ENCODE results near the gene CRCP.
"Not testable (repeated sequence)": the region's sequence is repeated elsewhere in the genome, so short reads cannot be mapped to it uniquely, and the experiment has no call there.

CRCP gene

DNA sequence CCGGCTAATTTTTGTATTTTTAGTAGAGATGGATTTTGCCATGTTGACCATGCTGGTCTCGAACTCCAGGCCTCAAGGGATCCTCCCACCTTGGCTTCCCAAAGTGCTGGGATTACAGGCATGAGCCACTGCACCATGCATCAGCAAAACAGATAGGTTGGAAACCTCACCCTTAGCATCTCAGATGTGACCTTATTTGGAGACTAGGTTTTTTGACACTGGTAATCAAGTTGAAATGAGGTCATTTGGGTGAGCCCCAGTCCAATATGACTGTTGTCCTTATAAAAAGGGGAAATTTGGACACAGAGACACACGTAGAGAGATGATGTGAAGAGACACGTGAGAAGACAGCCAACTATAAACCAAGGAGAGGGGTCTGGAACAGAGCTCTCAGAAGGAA, 48.0 kb downstream of the CRCP start:
- no peak for DNase-seq

DNA sequence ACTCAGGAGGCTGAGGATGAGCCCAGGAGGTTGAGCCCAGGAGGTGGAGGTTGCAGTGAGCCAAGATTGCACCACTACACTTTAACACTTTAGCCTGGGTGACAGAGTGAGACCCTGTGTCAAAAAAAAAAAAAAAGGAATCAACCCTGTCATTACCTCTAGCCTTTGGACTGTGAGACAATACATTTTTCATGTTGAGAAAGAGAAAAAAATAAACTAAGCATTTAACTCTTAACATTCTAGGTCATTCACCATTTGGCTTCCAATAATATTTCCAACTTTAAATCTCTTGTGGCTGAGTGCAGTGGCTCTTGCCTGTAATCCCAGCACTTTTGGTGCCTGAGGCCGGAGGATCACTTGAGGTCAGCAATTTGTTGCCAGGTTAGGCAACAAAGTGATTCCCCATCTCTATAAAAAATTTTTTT, 48.6 kb downstream of the CRCP start:
- DNase-seq: no peak

DNA sequence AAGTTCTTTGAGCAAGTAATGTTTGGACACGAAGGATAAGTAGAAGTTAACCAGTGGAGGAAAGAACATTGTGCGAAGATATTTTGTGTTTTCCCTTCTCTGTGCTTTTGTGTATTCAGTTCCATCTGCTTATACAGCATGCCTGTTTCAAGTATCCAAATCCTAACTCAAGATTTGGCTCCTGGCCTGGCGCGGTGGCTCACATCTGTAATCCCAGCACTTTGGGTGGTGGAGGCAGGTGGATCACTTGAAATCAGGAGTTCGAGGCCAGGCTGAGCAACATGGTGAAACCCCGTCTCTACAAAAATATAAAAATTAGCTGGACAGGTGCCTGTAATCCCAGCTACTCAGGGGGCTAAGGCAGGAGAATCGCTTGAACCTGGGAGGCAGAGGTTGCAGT, 49.7 kb downstream of the CRCP start:
- no peak for DNase-seq

DNA sequence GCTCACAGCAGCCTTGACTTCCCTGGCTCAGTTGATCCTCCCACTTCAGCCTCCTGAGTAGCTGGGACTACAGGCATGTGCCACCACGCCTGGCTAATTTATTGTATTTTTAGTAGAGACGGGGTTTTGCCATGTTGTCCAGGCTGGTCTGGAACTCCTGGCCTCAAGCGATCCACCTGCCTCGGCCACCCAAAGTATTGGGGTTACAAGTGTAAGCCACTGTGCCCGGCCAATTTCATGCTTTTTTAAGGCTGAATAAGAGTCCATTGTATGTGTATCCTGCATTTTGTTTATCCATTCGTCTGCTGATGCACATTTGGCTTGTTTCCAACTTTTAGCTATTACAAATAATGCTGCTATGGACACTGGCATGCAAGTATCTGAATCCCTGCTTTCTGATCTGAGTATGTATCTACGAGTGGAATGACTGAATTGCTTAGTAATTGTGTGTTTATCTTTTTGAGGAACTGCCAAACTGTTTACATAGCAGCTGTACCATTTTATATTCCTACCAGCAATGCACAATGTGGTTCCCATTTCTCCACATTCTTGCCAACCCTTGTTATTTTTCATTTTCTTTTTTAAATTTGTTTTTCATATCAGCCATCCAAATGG, 53.2 kb downstream of the CRCP start:
- DNase-seq: peak; percentile 1

DNA sequence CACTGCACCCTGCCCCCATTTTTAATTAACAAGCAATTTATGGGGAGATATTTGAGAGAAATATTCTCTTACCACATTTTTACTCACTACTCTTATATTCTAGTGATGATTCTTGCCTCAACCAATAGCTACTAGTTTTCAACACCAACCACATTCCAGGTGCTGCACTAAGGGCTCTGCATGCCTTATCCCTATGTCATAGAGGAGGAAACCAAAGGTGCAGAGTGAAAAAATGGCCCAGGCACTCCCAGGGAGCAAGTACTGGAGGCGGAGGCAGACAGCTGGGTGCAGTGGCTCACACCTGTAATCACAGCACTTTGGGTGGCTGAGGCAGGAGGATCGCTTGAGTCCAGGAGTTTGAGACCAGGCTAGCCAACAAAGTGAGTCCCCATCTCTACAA, 55.0 kb downstream of the CRCP start:
- no peak for DNase-seq

DNA sequence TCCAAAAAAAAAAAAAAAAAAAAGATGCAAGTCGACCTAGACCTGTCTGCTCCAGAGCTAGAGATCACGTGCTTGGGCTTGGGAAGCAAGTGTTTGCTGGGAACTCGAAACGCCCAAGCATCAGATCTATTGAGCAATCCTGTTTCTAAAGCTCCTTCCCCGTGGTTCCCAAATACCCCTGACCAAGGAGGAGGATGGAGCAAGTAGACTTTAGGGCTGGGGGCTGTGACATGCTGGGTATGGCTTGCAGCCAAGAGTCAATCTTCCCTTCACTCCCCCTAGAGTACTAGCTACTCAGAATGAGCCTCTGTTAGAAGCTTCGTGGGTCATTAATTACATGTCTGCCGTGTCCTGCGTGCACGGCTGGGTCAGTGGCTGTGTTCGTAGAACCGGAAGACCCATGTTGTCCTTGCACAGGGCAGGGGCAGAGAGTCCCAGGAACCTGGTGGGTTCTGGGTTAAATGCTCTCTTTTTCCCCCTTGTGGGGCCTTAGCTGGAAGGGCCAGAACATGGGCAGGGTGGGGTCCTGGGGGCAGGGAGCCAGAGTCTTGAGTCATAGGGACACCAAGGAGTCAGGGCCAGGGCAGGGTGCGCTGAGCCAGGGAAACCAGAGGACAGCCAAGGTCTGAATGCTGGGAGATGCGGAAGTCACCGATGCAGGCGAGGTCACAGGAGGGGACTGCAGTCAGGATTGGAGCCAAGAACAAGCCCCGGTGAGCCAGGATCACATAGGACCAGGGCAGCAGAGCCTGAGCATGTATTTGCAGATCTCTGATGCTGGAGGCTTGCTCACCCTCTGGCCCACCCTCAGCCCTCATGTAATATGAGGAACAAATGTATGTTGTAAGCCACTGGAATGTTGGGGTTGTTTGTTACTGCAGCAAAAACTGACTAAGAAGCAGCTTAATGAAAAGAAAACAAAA, 55.9 kb downstream of the CRCP start:
- DNase-seq: no peak

DNA sequence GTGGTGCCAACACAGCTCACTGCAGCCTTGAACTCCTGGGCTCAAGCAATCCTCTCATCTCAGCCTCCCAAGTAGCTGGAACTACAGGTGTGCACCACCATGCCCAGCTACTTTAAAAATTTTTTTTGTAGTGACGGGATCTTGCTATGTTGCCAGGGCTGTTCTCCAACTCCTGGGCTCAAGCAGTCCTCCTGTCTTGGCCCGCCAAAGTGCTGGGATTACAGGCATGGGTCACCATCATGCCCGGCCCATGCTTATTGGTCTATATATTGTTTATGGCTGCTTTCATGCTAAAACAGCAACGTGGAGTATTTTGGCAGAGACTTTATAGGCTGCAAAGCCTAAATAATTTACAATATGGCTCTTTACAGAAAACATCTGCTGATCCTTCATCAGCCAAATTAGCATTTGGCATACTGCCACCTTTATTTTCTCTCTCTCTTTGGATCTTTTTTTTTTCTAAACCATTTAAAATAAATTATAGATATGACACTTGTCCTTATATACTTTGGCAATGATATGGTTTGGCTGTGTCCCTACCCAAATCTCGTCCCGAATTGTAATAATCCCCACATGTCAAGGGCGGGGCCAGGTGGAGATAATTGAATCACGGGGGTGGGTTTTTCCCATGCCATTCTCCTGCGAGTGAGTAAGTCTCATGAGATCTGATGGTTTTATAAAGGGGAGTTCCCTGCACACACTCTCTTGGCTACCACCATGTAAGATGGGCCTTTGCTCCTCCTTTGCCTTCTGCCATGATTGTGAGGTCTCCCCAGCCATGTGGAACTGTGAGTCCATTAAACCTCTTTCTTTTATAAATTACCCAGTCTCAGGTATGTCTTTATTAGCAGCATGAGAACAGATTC, 58.1 kb downstream of the CRCP start:
- DNase-seq: not testable (repeated sequence)

DNA sequence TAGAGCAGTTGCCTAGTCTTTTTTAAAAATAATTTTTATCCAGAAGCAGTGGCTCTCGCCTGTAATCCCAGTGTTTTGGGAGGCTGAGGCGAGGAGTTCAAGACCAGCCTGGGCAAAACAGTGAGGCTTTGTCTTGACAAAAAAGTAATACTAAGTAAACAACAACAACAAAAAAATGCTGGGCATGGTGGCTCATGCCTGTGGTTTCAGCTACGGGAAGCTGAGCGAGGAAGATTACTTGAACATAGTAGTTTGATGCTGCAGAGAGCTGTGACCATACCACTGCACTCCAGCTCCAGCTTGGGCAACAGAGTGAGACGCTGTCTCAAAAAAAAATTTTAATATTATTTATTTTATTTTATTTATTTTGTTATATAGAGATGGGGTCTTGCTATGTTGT, 59.2 kb downstream of the CRCP start:
- DNase-seq: no peak

DNA sequence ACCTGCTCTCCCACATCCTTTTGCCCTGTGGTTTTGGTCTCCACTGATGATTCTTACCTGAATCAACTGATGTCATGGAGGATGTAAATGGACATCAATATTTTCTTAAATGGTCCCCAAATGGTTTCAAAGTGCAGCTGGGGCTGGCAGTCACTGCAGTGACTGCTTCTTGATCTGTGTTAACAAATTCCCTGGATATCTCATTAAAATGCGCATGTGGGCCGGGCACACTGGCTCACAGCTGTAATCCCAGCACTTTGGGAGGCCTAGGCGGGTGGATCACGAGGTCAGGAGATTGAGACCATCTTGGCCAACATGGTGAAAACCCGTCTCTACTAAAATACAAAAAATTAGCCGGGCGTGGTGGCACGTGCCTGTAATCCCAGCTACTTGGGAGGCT, 60.4 kb downstream of the CRCP start:
- DNase-seq: not testable (repeated sequence)

DNA sequence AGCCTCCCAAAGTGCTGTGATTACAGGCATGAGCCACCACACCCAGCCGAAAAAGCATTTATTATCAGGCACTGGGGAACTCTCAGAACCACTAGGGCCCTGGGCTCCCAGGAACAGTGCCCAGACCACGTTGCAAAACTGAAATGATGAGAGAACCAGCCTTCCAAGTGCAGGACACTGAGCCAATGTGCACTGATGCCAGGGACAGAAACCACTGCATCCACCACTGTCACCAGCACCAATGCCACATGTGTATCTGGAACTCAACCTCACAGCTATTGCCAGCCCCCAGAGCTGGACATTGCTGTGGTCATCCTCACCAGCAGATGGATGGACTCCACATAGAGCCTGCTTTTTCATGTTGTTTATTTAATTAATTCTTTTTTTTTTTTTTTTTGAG, 62.3 kb downstream of the CRCP start:
- DNase-seq: no peak

DNA sequence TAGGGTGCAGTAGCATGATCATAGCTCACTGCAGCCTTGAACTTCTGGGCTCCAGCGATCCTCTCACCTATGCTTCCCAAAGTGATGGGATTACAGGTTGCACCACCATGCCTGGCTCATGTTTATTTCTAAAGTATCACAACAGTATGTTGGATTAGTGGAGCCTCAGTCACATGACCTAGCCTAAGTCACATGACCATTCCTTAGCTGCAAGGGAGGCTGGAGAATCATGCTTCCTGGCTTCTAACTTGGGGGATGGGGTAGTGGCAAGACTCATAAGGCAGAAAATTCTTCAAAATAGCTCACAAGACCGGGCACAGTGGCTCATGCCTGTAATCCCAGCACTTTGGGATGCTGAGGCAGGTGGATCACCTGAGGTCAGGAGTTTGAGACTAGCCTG, 63.6 kb downstream of the CRCP start:
- DNase-seq: no peak

DNA sequence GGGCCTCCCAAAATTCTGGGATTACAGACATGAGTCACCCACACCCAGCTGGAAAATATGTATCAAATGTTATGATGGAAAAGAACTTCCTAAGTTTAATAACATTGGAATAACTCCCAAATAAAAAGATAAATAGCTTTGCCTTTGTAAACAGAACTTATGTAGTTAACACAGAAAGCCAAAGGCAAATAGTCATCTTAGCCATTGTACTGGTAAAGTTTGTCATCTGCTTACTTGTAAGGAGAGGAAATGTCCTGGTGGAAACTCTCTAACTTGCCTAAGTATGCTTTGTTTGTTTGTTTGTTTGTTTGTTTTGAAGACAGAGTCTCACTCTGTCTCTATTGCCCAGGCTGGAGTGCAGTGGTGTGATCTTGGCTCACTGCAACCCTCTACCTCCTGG, 66.7 kb downstream of the CRCP start:
- DNase-seq: no peak

DNA sequence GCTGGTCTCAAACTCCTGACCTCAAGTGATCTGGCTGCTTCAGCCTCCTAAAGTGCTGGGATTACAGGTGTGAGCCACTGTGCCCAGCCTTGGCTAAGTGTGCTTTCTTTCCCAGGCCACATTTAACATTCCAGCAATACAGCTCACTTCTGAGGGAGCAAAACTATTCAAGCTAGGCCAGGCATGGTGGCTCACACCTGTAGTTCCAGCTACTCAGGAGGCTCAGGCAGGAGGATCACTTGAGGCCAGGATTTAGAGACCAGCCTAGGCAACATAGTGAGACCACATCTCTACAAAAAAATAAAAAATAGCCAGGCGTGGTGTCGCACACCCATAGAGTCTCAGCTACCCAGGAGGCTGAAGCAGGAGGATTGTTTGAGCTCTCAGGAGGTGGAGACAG, 67.2 kb downstream of the CRCP start:
- no peak for DNase-seq

DNA sequence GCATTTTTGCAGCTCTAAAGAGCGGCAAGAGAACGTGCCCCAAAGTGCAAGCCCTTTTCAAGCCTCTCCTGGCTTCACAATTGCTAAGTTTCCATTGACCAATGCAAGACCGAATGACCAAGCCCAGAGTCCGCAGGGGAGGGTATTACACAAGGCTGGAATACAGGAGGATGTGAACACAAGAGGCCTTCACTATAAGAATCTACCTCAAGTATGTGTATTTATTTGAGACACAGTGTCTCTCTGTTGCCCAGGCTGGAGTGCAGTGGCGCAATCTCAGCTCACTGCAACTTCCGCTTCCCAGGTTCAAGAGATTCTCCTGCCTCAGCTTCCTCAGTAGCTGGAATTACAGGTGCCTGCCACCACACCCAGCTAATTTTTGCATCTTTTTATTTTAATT, 68.3 kb downstream of the CRCP start:
- no peak for DNase-seq

DNA sequence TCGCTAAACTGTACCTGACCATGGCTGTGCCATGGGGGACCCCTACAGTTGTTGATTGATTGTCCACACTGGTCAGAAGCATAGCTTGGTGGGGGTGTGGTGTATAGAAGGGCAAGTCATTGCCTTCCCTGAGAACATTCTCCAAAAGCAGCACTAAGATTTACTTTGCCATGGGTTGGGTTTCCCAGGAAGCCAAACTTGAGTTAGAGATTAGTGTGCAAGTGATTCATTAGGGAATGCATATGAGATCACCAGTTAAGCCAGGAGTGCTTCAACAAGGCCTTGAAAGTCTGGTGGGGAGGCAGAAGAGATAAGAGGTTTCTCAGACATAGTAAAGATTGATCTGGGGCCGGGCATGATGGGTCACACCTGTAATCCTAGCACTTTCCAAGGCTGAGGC, 69.1 kb downstream of the CRCP start:
- DNase-seq: no peak

DNA sequence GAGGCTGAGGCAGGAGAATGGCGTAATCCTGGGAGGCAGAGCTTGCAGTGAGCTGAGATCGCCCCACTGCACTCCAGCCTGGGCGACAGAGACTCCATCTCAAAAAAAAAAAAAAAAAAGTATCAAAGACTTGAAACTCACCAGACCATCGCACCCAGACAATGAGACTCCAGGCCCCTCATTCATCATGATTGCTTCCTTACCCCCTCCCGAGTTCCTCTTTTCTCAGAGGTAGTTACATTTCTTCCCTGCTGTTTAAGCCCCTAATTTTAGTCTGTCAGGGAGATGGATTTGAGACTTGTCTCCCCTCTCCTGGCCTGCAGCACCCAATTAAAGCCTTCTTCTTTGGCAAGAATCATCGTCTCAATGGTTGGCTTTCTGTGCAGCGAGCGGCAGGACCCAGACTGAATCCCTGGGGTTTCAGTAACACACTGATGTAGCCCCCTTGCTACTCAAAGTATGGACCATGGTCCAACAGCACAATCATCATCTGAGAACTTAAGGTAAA, 71.1 kb downstream of the CRCP start:
- no peak for DNase-seq

DNA sequence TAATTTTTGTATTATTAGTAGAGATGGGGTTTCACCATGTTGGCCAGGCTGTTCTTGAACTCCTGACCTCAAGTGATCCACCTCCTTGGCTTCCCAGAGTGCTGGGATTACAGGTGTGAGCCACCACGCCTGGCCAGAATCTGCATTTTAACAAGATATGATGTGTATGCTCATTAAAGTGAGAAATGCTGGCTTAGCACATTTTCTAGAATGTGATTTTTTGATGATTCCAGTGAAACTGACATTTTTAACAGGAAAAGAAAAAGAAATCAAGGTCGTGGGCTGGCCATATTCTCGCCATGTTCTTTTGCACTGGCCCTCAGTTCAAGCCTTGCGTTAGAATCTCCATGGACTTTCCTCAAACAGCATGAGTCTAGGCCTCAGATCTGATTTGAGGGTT, 72.3 kb downstream of the CRCP start:
- DNase-seq: no peak

DNA sequence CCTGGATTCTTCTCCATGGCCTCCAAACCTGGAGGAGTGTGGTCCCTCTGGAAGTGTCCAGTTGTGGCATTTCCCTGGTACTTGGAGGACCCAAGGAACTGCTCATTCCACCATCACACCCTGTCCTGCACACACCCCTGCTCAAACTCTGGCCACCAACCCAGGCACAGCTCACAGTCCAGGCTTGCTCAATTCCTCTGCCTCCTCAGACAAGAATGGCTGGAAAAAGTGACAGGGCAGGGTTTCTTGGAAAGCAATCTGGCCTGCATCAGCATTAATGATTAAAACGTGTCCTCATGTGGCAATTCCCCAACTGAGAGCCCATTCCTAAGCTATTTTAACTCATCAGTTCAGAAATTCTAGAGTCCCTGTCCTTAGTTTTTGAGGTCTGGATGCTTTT, 73.3 kb downstream of the CRCP start:
- DNase-seq: no peak

DNA sequence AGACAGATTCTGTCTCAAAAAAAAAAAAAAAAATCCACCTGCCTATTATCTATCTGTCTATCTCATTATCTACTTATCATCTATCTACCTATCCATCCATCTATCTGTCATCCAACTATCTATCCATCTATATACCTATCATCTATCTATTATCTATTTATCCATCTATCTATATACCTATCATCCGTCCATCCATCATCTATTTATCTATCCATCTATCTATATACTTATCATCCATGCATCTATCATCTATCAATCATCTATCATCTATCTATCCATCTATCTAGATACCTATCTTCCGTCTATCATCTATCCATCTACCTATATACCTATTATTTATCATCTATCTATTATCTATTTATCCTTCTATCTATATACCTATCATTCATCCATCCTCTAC, 74.0 kb downstream of the CRCP start:
- DNase-seq: no peak

DNA sequence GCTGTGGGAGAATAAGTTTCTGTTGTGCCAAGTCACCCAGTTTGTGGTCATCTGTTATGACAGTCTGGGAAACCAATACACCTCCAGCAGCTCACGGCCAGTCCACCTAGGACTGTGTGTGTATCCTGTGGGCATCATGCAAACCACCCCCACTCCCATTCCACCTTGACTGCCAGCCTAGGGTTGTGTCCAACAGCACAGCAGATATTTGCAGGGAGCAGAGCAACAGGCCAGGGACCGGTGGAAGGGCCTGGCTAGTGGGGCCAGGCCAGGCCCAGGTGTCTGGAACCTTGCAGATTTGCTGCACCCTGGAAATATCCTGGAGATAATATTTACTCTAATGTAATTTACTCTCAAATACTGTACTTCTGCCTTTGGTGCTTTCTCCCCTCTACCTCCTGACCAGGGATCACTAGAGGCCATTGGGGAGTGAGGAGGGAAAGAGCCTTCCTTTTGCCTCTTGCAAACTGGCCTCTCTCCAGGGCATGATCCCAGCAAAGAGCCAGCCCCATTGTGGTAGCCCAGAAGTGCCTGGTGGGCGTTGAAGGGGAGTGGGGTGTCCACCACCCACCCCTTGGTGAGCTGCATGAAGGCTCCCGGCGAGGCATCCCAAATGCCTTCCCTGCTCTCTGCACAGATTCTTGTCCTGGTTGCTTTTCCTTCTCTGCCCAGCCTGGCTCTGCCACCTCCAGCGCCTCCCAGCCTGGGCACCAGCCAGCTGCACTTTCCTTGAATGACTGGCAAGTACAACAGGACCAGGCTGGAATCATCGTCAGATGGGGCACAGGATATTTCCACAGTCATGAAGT, 75.3 kb downstream of the CRCP start:
- DNase-seq: no peak

DNA sequence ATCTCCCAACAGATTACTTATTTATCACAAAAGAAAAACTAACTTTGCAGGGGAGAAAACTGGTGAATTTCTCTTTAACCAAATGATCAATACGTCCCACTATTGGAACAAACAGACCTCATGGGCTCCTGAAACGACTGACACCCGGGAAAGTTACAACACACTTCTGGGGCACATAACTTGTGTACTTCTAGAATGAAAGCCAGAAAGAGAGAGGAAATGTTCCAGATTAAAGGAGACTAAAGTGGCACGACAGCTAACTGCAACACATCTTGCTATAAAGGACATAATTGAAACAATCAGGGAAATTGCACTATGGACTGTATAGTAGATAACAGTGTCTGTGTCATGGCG, 75.8 kb downstream of the CRCP start:
- DNase-seq: no peak

DNA sequence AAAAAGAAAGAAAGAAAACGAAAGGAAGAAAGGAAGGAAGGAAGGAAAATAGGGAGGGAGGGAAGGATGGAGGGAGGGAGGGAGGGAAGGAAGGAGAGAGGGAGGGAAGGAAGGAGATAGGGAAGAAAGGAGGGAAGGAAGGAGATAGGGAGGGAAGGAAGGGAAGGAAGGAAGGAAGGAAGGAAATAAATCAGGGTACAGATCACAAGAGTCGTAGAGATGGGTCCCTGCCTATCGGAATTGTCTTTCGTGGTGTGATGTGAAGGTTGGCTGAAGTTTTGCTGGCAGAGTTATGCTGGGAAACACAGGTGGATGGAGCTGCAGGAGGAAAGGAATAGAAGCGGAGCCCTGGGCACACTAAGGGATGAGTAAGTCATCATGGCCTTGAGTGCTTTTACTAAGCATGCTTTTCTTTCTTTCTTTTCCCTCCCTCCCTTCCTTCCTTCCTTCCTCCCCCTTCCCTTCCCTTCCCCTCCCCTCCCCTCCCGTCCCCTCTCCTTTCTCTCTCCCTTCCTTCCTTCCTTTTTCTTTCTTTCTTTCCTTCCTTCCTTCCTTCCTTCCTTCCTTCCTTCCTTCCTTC, 78.6 kb downstream of the CRCP start:
- DNase-seq: no peak

Measured in NCI-H510A treated with DMSO at 0.1 percent for 48 hours (cell line).